ENCODE data around the gene AKAP9.

The AKAP9 gene

DNA sequence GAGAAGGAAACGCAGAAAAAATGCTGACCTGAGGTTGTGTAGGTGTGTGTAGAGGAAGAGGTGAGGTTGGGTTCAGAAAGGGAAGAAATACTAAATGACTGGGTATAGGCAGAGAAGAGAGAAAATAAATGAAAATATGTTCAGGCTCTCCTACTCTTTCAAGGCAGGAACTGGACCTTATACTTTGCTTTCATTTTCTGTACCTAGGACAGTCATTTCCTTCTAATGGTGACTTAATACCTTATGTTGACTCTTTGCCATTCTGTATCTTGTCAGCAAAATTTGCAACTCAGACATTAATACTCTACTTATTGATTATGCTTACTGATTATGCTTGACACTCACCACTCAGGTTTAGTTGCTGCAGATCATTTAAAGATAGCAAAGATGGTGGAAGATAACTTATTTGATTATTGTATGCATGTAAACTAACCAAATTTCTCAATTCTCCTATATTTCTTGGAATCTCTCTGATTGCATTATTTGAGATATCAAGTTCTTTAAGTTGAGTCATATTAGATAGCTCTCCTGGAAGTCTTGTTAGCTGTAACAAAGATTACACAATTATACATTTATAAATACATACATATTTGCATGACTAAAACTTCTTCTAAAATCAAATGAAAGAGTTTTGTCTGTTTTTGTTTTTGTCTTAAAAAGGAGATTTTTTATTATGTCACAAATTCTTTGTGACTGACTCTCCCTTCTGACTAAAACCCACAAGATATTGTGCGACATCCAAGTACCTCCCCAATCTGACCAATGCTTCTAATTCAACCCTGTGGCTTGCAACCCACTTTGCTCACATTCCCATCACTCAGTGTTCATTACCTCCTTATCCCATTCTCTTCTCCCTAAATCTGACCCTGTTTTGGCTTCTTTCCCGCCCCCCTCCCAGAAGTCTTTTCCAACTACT, 218.3 kb downstream of the AKAP9 start:
- 83 to 90% methylated on average over 3 of the region's 3 CpGs for WGBS, 2 experiments
- no peaks in the 10 kb centered on the region for H3K36me3 ChIP-seq (ENCODE audit: control insufficient read depth, insufficient read depth, low read length)
- H3K27ac ChIP-seq (ENCODE audit: insufficient read depth, low read depth, low read length, poor library complexity, severe bottlenecking), result no peak overlapping the region
- no peaks in the 10 kb centered on the region for H3K9me3 ChIP-seq (ENCODE audit: control insufficient read depth, low read length)
- no peaks in the 10 kb centered on the region for H3K27me3 ChIP-seq (ENCODE audit: control insufficient read depth, insufficient read depth, low read length, poor library complexity, severe bottlenecking)
- H3K4me1 ChIP-seq (ENCODE audit: control insufficient read depth, insufficient read depth, low read length), result no peaks in the 10 kb centered on the region
- H3K4me3 ChIP-seq (ENCODE audit: insufficient read depth, low read depth, low read length), result no peak overlapping the region

Measured in ectodermal cell (in vitro differentiated cells).